ENCODE results near the gene ARHGAP15. TPM values are rescaled to one million over a fixed set of nuclear protein-coding genes. Genes with fewer than 3 reads are reported as not detected.

The ARHGAP15 gene
- total RNA-seq, 1 experiment from 2014 or later: 0.17 TPM

DNA sequence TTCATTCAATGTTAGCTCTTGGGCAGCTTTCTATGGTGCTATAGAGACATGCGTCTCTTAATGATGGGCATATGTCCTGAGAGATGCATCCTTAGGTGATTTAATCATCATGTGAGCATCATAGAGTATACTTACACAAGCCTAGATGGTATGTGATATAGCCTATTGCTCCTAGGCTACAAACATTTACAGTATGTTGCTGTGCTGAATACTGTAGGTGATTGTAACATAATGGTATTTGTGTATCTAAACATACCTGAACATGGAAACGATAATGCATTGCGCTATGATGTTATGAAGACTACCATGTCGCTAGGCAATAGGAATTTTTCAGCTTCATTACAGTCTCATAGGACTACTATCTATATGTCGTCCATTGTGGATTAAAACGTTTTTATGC is 89.4 kb downstream of the ARHGAP15 start:
- DNase-seq (ENCODE audit: extremely low read depth, low read depth): no peak

- DNase-seq (ENCODE audit: extremely low read depth, low read depth): no peak
Observed at GRCh38 chr2:143219266-143219665, 90.0 kb downstream of the ARHGAP15 start.

- no peak for DNase-seq (ENCODE audit: extremely low read depth, low read depth)
Observed at GRCh38 chr2:143223556-143223955, 94.3 kb downstream of the ARHGAP15 start.

DNA sequence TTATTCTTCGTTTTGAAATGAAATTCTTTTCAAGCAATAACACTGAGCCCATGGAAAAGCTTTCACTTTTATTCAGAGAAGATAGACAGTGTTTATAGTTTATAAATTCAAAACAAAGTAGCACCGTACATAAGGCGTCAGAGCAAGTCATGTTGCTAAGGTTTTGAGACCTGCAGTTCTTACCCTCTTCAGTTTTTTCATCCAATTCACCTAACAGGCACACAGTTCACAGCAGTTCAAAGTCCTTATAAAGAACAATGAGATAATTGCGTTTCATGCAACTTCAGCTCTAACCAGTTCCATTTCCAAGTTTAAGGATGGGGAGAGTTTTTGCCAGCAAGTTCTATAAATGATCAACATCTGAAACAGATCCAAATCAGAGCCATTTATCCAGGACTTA is 96.7 kb downstream of the ARHGAP15 start:
- DNase-seq (ENCODE audit: extremely low read depth, low read depth): no peak

DNA sequence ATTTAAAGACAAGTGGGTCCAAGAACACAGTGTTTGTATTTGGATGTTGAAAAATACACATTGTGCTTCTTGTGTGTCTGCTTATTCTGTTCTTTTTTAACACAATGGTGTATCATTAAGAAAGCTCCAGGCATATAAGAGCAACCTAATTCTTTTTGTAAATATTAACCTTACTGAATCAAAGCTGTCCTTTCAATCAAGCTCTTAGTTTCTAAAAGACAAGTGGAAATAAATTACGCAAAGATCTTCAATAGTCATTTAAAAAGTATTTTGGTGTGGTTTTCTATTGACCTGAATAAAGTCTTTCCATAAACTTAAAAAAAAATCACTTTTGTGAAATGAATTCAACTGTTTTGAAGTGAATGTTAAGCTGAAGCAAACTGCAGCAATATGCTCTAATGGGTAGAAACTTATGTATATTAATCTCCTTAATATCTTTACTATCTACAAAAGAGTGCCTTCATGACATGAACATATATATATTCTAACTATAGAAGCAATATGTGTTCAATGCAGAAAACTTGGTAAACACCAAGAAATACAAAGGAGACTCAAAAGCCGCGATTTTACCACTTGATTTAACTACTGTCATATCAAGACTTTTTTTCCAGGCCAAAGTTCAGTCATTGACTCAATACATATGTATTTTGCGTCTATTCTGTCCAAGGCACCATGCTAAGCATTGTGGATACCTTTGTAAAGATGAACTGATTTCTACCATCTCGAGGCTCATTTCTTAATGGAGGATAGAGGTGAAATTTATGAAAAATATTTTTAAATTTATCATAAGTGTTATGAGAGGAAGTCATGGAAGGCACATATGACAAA is 97.7 kb downstream of the ARHGAP15 start:
- no peak for DNase-seq (ENCODE audit: extremely low read depth, low read depth)

DNA sequence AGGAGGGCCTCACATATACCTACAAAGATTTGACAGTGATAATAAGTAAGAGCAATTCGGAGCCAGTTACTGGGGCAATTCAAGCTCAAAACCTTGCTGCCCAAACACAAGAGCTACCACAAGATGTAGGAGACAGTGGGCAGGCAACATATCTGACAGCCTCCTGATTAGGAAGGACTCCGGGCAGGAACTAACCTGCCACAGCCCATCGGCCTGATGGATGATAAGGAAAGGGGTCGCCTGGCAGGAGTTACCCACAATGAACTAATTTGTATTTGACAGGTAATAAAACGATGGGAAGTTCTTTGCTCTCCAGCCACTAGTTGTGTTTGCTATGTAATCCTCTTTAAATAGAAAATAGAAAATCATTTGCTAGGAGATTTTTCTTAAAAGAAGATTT is 100.2 kb downstream of the ARHGAP15 start:
- DNase-seq (ENCODE audit: extremely low read depth, low read depth): no peak

DNA sequence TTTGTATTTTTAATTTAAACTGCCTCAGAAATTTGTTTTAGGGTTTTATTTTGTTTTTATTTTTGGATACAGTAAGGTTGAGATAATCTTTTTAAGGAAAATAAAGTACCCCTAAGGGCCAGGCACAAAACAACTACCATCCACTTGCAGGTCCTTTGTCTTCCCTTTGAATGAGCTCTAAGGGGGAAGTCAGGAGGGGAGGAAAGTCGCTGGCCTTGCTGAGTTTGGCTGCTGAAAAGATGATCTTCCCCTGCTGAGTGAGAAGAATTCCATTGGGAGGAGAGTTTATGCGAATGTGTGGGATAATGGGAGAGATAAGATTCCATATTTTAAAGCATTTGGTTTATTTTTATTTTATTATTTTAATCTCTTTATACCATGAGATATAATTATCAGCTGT is 100.7 kb downstream of the ARHGAP15 start:
- DNase-seq (ENCODE audit: extremely low read depth, low read depth): no peak

DNA sequence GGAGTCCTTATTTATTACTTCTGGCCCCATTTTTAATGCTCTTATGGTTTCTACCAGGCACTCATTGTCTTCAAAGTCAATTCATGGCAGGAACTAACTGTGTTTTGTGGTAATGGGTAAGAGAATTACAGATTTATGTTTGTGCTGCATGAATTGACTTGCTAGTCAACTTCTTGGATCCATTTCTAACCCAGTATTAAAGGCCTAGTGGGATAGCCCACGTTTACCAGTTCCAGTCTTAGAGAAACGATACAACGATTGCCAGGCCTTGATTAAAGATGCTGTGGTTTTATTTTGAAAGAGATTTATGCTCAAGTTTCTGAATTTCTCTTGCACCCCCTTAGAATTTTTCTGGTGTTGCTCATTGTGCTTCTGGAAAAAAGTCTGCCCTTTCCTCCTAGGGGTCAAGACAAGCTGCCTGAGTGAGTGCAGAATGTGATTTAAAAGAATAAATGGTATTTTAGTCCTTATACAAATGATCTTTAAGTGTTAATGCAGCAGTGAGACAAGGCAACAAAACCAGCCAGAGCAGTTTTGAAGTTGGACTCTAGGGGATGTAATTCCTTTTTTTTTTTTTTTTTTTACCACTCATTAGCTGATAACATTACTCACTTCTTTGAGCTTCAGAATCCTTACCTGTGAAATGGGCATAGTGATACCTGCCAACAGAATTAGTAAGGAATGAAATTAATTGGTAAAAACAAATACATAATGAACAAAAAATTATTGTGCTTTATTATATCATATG is 101.5 kb downstream of the ARHGAP15 start:
- no peak for DNase-seq (ENCODE audit: extremely low read depth, low read depth)

- DNase-seq (ENCODE audit: extremely low read depth, low read depth): no peak
Observed at GRCh38 chr2:143231254-143231645, 102.0 kb downstream of the ARHGAP15 start.

DNA sequence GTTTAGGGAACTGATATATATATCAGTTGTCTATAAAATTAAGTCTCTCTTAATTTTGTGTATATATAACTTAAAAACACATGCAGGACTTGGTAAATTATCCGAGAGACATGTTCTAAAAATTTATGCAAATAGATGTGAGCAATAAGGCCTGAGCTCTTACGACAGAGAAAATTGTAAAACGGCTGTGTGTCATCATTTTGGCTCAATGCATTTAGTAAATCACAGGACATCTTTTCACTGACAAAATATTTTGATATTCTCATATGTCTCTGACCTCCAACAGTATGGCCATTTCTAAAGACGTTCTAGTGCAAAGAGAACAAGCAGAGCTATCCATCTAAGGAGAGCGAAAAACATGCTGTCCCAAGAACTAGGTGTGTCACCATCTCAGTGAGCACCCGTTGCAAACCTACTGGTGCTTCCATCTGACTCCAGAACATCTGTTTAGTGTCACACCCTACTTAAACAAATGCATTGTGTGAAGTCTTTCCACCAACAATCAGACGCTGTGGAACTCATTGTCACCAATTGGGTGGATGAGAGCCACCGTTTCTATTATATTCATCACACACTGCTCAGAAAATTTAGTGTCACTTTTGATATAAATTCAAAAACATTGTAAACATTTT is 108.0 kb downstream of the ARHGAP15 start:
- DNase-seq (ENCODE audit: extremely low read depth, low read depth): no peak

- no peak for DNase-seq (ENCODE audit: extremely low read depth, low read depth)
Observed at GRCh38 chr2:143241403-143242088, 112.3 kb downstream of the ARHGAP15 start.

DNA sequence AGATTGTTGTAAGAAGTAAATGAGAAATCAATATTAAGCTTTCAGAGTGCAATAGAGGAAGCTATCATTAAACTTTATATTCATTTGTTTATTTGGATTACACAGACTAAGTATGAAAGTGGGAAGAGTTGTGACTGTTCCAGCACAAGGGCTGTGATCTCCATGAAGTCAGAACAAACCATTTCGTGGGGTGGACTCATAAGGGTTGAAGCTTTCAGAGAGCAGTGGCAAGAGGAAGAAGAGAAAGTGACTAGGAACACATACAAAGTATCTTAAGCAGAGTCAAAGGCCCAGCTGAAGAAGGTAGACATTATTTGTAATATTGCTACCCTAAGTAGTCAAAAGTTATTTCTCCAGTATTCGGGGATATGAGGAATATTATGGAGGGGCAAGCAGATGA is 117.0 kb downstream of the ARHGAP15 start:
- DNase-seq (ENCODE audit: extremely low read depth, low read depth): no peak

GRCh38 chr2:143246815-143247744 is 117.9 kb downstream of the ARHGAP15 start:
- no peak for DNase-seq (ENCODE audit: extremely low read depth, low read depth)

- no peak for DNase-seq (ENCODE audit: extremely low read depth, low read depth)
Observed at GRCh38 chr2:143248631-143249030, 119.4 kb downstream of the ARHGAP15 start.

DNA sequence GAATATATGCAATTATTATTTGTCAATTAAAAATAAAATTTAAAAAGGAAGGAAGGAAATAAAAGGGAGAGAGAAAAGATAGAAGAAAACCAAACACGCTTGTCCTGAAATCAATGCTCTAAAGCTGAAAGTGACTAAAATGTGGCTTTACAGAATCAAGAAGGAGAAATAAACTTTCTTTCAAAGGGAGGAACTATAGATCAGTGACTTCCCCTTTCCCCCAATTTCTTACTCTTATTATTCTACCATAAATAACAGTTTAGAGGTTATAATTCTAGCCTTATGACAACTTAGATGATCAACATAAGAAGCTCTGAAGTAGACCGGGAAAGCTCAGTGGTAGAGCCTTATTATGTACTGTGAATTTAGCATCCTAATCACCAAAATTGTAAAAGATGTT is 122.5 kb downstream of the ARHGAP15 start:
- no peak for DNase-seq (ENCODE audit: extremely low read depth, low read depth)

DNA sequence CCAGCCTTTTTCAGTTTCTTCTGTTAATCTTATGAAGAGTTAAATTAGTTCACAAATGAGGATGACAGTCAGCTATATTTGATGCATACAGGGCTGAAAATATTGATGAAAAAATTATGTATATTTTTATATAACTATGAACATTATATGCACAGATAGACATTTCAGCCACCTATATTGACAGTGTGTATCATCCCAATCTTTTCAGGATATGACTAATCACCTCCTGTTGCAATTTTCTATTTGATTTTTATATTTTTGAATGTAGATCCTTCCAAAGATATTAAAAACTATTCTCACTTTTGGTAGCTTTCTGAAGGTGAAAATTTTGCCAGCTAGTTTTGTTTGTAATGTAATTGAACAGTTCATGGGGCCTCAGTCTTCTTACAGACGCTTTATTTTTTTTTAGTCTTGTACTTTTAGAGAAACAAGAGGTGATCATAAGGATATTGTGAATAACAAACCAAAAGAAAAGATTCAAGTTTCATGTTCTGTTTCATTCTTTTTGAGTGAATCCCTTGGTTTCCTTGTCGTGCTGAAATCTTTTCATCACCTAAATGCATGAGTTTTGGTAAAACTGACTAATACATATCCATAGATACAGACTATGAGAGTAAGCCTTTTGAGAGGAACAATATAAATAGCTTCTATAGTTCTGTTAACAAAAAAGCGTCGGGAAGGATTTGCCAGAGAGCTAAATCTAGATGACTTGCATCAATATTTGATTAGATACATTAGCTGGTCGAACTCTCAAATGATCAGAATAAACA is 123.1 kb downstream of the ARHGAP15 start:
- DNase-seq (ENCODE audit: extremely low read depth, low read depth): no peak

- DNase-seq (ENCODE audit: extremely low read depth, low read depth): no peak
Observed at GRCh38 chr2:143254110-143254509, 124.9 kb downstream of the ARHGAP15 start.

- DNase-seq (ENCODE audit: extremely low read depth, low read depth): no peak
Observed at GRCh38 chr2:143255086-143255485, 125.9 kb downstream of the ARHGAP15 start.

DNA sequence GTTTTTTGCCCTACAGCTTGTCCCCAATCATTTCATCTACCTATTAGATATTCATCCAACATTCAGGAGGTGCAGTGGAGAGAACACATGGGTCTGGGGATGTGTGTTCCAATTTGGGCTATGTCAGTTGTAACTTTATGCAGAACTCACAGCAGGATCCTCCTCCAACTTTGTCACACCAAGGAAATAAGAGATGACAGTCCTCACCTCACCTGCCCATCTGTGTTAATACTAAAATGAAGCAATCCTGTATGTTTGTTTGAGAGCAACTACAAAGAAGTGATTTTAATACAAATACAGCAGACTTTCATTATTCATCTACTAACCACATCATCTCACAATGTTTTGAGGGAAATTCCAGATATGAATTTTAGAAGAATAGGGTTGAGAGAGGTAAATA is 126.7 kb downstream of the ARHGAP15 start:
- DNase-seq (ENCODE audit: extremely low read depth, low read depth): no peak
